DND-41 (cell line): ENCODE results near the gene ZNF473.

Experiments
- EZH2 ChIP-seq: IDR thresholded peaks from 3 replicates; pipeline ENCODE4 v1.6.1; 2012; ENCODE audit warnings: borderline replicate concordance, low read depth, mild to moderate bottlenecking, moderate library complexity, low read length, inconsistent platforms; ENCODE audit not compliant: severe bottlenecking
- TF ChIP-seq, protein P1 (sequence below): IDR thresholded peaks from 2 replicates; pipeline ENCODE4 v1.5.1; 2012; ENCODE audit warnings: borderline replicate concordance, low read length, moderate library complexity, mild to moderate bottlenecking; ENCODE audit not compliant: poor library complexity, severe bottlenecking; ENCODE audit errors: extremely low read depth

DNA sequence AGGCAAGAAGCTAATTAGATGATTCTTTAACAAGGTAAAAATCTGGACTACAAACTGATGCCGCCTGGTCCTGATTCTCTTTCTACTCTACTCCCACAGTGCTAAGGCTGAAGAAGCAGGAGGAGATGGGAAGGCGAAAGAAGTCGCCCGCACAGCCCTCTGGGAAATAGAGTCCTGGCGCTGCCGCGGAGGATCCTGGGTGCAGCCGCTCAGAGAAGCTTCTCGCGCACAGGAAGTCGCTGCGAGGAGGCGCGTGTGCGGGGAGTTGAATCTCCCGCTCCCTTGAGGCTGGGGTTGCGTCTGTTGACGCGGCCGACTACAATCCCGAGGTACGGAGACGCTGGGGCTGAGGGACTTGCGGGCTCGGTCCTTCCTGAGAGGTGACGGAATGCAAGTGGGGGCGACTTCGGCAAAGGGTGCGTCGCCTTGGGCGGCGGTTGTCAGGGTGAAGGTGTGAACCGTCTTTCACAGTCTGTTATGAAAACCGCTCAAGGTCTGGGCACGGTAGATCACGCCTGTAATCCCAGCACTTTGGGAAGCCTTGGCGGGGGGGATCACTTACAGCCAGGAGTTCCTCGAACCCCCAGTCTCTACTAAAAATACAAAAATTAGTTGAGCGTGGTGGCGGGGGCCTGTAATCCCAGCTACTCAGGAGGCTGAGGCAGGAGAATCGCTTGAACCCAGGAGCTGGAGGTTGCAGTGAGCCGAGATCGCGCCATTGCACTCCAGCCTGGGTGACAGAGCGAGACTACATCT is at the start of gene ZNF473:
- TF ChIP-seq, protein P1, sequence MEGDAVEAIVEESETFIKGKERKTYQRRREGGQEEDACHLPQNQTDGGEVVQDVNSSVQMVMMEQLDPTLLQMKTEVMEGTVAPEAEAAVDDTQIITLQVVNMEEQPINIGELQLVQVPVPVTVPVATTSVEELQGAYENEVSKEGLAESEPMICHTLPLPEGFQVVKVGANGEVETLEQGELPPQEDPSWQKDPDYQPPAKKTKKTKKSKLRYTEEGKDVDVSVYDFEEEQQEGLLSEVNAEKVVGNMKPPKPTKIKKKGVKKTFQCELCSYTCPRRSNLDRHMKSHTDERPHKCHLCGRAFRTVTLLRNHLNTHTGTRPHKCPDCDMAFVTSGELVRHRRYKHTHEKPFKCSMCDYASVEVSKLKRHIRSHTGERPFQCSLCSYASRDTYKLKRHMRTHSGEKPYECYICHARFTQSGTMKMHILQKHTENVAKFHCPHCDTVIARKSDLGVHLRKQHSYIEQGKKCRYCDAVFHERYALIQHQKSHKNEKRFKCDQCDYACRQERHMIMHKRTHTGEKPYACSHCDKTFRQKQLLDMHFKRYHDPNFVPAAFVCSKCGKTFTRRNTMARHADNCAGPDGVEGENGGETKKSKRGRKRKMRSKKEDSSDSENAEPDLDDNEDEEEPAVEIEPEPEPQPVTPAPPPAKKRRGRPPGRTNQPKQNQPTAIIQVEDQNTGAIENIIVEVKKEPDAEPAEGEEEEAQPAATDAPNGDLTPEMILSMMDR = no peak
- no peak for TF ChIP-seq EZH2
